Lower lobe of right lung (tissue), 2 donors: ENCODE measurements around the gene PLEKHH3. TPM values are rescaled to one million over a fixed set of nuclear protein-coding genes. Genes with fewer than 3 reads are reported as not detected.

Source experiments
- ATAC-seq, 2 donors: fragments of 200-7000 bp; cut with Tn5 transposase; one replicate each; pipeline ENCODE4 v1.9.1; 2020 to 2022; ENCODE audit warnings: mild to moderate bottlenecking in 2 of 2, moderate library complexity in 2 of 2
- DNase-seq: peaks from one replicate; pipeline ENCODE4 v3.0.0-alpha.2; 2020
- H3K27ac ChIP-seq: fragments of 200-600 bp; one replicate; pipeline ENCODE4 v1.8.0; 2022
- H3K27me3 ChIP-seq: fragments of 200-600 bp; one replicate; pipeline ENCODE4 v1.8.0; 2022; ENCODE audit warnings: low read depth
- H3K36me3 ChIP-seq: fragments of 200-600 bp; one replicate; pipeline ENCODE4 v1.8.0; 2022; ENCODE audit warnings: mild to moderate bottlenecking
- H3K4me1 ChIP-seq: fragments of 200-600 bp; one replicate; pipeline ENCODE4 v1.8.0; 2022
- H3K4me3 ChIP-seq: fragments of 200-600 bp; one replicate; pipeline ENCODE4 v1.8.0; 2022; ENCODE audit warnings: mild to moderate bottlenecking
- H3K9me3 ChIP-seq: fragments of 200-600 bp; one replicate; pipeline ENCODE4 v1.8.0; 2022
- CTCF ChIP-seq: fragments of 200-600 bp; IDR thresholded peaks from one replicate; pipeline ENCODE4 v1.8.0; 2022; ENCODE audit warnings: antibody characterized with exemption, mild to moderate bottlenecking
- intact Hi-C: fragments of 100-400 bp; cut with DNase I; formaldehyde crosslinking; loops from one replicate; pipeline ENCODE4 v1.11.0; 2022
- total RNA-seq: library from RNA; stranded (reverse); fragmentation: NEBNext Ultra II Directional; extraction: Animal tissue kit (Norgen Biotek cat#: 25700); gene quantifications from one replicate; pipeline ENCODE4 v1.2.1, GENCODE V29; 2021
- donor health status: DM: no; HTN: yes; CAD: no; lungs with severe emphysema.

The PLEKHH3 gene
- total RNA-seq, 1 donor from 2014 or later, result 18.3 TPM

DNA sequence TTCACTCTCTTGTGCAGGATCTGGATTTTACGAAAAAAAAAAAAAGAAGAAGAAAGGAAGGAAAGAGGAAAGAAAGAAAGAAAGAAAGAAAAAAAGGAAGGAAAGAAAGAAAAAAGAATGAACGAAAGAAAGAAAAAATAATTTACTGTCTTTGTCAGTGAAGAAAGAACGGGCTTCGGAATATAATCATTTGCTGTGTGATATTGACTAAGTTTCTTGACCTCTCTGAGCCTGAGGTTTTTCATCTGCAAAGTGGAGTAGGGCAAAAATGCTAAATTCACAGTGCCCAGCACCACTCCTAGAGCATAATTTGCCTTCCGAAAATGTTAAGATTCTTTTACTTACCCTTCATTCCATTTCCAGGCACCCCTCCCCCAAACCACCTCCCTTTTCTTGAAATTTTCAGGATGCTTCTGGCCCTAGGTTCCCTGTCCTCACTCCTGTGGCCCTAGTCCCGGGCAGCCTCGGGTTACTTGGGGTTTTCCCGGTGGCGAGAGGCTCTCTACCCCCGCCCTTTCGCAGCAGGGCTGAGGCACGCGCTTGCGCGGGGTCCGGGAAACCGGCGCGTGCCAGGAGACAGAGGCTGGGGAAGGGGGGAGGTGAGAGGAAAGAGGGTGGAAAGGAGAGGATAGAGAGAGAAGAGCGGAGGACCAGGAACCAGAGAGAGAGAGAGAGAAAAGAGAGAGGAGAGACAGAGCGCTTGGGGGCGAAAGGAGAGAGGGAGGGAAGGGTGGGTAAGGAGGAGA is 5.4 kb upstream of the PLEKHH3 start, which contains the start of gene CNTNAP1:
TSS of gene CNTNAP1 (plus strand) at position 556 of the 746 bp plus-strand sequence. CDS start 299 bp downstream, outside the sequence.
- Histone ChIP-seq H3K9me3 (no peaks in the 10 kb centered on the region), H3K27ac (peak within 1 kb of the TSS; percentile 43), H3K4me3 (peak within 1 kb of the TSS; percentile 47), H3K36me3 (peaks cover 7% of the 10 kb centered on the region), H3K27me3 (no peaks in the 10 kb centered on the region), H3K4me1 (peaks cover 64% of the 10 kb centered on the region)
- ATAC-seq, result peak in 1 of 2 donors; percentile 7
- intact Hi-C loops, result no loop called here
- DNase-seq, result no peak
- TF ChIP-seq CTCF, result no peak

- intact Hi-C loops, result no loop called here
- Histone ChIP-seq H3K27ac (peak overlapping the region; percentile 94), H3K36me3 (peaks cover 4% of the 10 kb centered on the region), H3K4me1 (peaks cover 72% of the 10 kb centered on the region), H3K27me3 (peaks cover 11% of the 10 kb centered on the region), H3K9me3 (no peaks in the 10 kb centered on the region), H3K4me3 (peak overlapping the region; percentile 95)
- ATAC-seq (no peak), DNase-seq (no peak)
- no peak for TF ChIP-seq CTCF
Measured at GRCh38 chr17:42680331-42680808, 3.6 kb upstream of the PLEKHH3 start.

DNA sequence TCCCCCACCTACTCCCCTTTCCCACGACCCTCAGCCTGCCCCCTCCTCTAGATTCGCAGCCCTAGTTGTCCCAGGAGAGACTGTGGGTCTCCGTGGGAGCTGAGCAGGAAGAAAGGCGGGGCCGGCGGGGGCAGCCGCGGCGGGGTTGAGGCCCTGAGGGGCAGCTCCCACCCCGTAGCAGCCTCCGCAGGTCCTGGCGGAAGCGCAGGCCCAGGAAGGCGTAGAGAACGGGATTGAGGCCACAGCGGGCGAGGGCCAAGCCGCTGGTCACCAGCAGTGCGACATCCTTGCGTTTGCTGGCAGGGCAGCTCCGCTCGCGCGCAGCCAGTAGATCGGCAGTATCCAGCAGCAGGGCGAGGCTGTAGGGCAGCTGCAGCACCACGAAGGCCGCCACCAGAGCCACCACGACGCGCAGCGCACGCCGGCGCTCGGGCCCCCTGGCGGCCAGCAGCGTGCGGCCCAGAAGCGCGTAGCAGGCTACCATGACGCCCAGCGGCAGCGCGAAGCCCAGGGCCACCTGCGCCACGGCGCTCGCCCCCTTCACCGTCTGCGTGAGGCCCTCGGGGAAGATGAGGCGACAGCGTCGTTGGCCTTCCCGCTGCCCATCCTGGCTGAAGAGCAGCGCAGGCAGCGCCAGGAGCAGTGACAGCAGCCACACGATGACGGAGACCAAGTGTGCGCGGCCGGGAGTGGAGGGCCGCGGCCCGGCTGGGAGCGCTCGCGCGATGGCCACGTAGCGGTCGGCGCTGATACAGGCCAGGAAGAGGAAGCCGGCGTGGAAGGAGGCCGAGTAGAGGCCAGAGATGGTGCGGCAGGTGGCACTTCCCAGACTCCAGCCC is 2.9 kb upstream of the PLEKHH3 start:
- Histone ChIP-seq H3K9me3 (no peaks in the 10 kb centered on the region), H3K4me3 (peak overlapping the region; percentile 95), H3K4me1 (peaks cover 74% of the 10 kb centered on the region), H3K27me3 (peaks cover 13% of the 10 kb centered on the region), H3K36me3 (no peaks in the 10 kb centered on the region), H3K27ac (peak overlapping the region; percentile 94)
- TF ChIP-seq CTCF, result peak; percentile 98
- intact Hi-C loops, result no loop called here
- peak; percentile 89 for DNase-seq
- ATAC-seq, result peak; percentile 61 to 64

- Histone ChIP-seq H3K4me1 (peaks cover 79% of the 10 kb centered on the region), H3K27me3 (peaks cover 13% of the 10 kb centered on the region), H3K9me3 (no peaks in the 10 kb centered on the region), H3K36me3 (no peaks in the 10 kb centered on the region), H3K4me3 (peak overlapping the region; percentile 95), H3K27ac (peak overlapping the region; percentile 94)
- no peak for TF ChIP-seq CTCF
- no peak for ATAC-seq
- peak; percentile 67 for DNase-seq
- intact Hi-C loops, result no loop called here
Measured at GRCh38 chr17:42678951-42679491, 2.2 kb upstream of the PLEKHH3 start.
